PC-3 (cell line): ENCODE data around the gene PIEZO1. TPM values are rescaled to one million over a fixed set of nuclear protein-coding genes. Genes with fewer than 3 reads are reported as not detected.

ENCODE experiments used
- ATAC-seq: fragments of 200-7000 bp; cut with Tn5 transposase; 2 replicates; pipeline ENCODE4 v1.9.1; 2020; ENCODE audit warnings: mild to moderate bottlenecking, moderate library complexity
- BruUV-seq: library from RNA; stranded (reverse); fragments of 400-500 nt; replicated peaks from 2 replicates; lab custom pipeline; 2021; lab: Mats Ljungman, UMichigan
- CTCF ChIA-PET: fragments of 300-600 bp; sonication (Branson Sonifier 250); formaldehyde crosslinking; loops from one replicate; lab custom pipeline; 2022; ENCODE audit warnings: antibody characterized with exemption; lab: Charles Lee
- POLR2A ChIA-PET: fragments of 300-600 bp; sonication (Branson Sonifier 250); formaldehyde crosslinking; loops from one replicate; lab custom pipeline; 2022; ENCODE audit warnings: antibody characterized with exemption; ENCODE audit not compliant: unreplicated experiment; lab: Charles Lee
- DNase-seq: peaks from one replicate; pipeline ENCODE4 v3.0.0-alpha.2; 2015
- H2AFZ ChIP-seq: fragments of 300-600 bp; sonication (generic); 2 replicates; pipeline ENCODE4 v1.6.0; 2016; ENCODE audit warnings: antibody characterized with exemption, low read length
- H3F3A ChIP-seq: fragments of 300-600 bp; sonication (generic); one replicate; pipeline ENCODE4 v1.6.0; 2017; ENCODE audit warnings: antibody characterized with exemption, low read length, control low read depth, mild to moderate bottlenecking; ENCODE audit not compliant: unreplicated experiment
- H3K27ac ChIP-seq: fragments of 300-600 bp; sonication (generic); 2 replicates; pipeline ENCODE4 v1.5.1; 2016; ENCODE audit warnings: mild to moderate bottlenecking, low read length
- H3K27me3 ChIP-seq: fragments of 300-600 bp; sonication (generic); 2 replicates; pipeline ENCODE4 v1.6.1; 2016; ENCODE audit warnings: low read length, mixed read lengths
- H3K36me3 ChIP-seq: fragments of 300-600 bp; sonication (generic); 2 replicates; pipeline ENCODE4 v1.6.1; 2016; ENCODE audit warnings: low read depth, mixed run types, low read length, mixed read lengths
- H3K4me1 ChIP-seq: fragments of 300-600 bp; sonication (generic); 2 replicates; pipeline ENCODE4 v1.5.1; 2016; ENCODE audit warnings: low read length; ENCODE audit not compliant: insufficient read depth
- H3K4me2 ChIP-seq: fragments of 300-600 bp; sonication (generic); 2 replicates; pipeline ENCODE4 v1.6.0; 2016; ENCODE audit warnings: low read length
- H3K4me3 ChIP-seq: fragments of 300-600 bp; sonication (generic); 2 replicates; pipeline ENCODE4 v1.5.1; 2016; ENCODE audit warnings: mild to moderate bottlenecking, low read length, mixed read lengths
- H3K79me2 ChIP-seq: fragments of 300-600 bp; sonication (generic); 2 replicates; pipeline ENCODE4 v1.6.1; 2017; ENCODE audit warnings: low read length, mixed read lengths
- H3K9ac ChIP-seq: fragments of 300-600 bp; sonication (generic); 2 replicates; pipeline ENCODE4 v1.6.0; 2016; ENCODE audit warnings: mild to moderate bottlenecking, low read length
- H3K9me2 ChIP-seq: fragments of 300-600 bp; sonication (generic); replicated peaks from 2 replicates; pipeline ENCODE4 v1.6.1; 2016; ENCODE audit warnings: mixed run types, low read length, mixed read lengths
- H3K9me3 ChIP-seq: fragments of 300-600 bp; sonication (generic); 2 replicates; pipeline ENCODE4 v1.6.1; 2016; ENCODE audit warnings: low read length, mixed read lengths
- H4K20me1 ChIP-seq: fragments of 300-600 bp; sonication (generic); 2 replicates; pipeline ENCODE4 v1.6.1; 2016; ENCODE audit warnings: low read length, mixed read lengths
- EZH2 ChIP-seq: fragments of 300-600 bp; sonication (generic); IDR thresholded peaks from one replicate; pipeline ENCODE4 v1.6.1; 2017; ENCODE audit warnings: antibody characterized with exemption, mild to moderate bottlenecking, low read length; ENCODE audit not compliant: unreplicated experiment
- EZH2phosphoT487 ChIP-seq: fragments of 300-600 bp; sonication (generic); IDR thresholded peaks from 2 replicates; pipeline ENCODE4 v1.6.1; 2018; ENCODE audit warnings: mild to moderate bottlenecking, antibody characterized with exemption, low read length, borderline replicate concordance
- intact Hi-C: fragments of 100-400 bp; cut with micrococcal nuclease; formaldehyde crosslinking; loops from 2 replicates; pipeline ENCODE4 v1.9.0; 2023
- total RNA-seq: library from RNA; depleted of rRNA; stranded (reverse); fragments of >200 nt; gene quantifications from 2 replicates; pipeline ENCODE4 v1.2.3, GENCODE V29; 2014
- TF ChIP-seq, protein P1 (sequence below): fragments of 300-600 bp; sonication (generic); conservative IDR thresholded peaks from 2 replicates; pipeline ENCODE4 v1.5.1; 2017; ENCODE audit warnings: antibody characterized with exemption, low read depth, mild to moderate bottlenecking, low read length

PIEZO1 gene
- total RNA-seq, 1 experiment from 2014 or later, result 180 TPM

DNA sequence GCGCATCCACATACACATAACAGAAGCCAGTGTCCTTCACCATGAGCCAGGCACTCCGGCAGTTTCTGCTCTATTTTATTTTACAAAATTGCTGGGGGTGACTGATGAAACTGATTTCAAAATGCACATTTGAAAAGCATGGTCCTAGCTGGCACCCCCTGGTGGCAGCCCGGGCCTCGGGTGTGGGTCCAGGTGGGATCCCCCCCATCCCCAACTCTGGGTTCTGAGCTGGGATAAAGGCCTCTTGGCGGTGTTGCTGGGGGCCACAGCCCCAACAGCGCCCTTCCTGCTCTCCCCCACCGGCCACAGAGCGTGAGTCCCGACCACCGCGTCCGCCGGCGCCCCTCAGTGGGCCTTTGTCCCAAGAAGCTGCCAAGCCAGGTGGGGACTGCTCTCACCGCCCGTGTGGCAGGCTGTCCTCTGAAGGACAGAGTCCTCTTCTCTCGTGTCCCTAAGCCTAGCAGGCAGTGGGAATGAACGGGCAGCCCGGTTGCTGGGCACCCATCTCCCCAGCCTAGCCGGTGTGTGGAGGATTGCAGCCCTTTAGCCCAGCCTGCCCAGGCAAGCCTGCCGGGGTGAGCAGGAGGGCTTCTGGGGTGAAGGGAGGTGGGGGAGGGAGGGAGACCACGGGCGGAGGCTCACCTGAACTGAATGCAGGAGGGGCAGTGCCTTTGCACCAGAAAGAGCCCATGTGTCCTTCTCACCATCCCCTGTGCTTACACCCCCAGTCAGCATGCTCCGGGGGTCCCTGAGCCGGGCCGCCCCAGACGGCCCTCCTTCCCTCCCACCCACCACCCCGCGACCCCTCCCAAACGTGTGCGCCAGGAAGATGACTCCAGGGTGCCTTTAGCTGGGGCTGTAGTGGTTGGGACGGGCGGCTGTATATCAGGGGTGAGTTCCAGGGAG lies 99.6 kb downstream of the PIEZO1 start:
- peak overlapping the region; percentile 72 for H3K4me3 ChIP-seq
- no peak overlapping the region for H3K27ac ChIP-seq
- peak overlapping the region; percentile 97 for H3K4me2 ChIP-seq
- intact Hi-C loops, result loop anchor here (1.0 kb wide), 1 partner anchor 22 kb away; the partner anchor contains the start of gene MVD
- POLR2A ChIA-PET, result no interaction called here
- H3K27me3 ChIP-seq, result no peaks in the 10 kb centered on the region
- no peaks in the 10 kb centered on the region for H3K79me2 ChIP-seq
- CTCF ChIA-PET, result no interaction called here
- no peaks in the 10 kb centered on the region for H3K9me2 ChIP-seq
- ATAC-seq (peak; percentile 6; the same call in 1 of the 2 replicates), DNase-seq (no peak)
- no peaks in the 10 kb centered on the region for H3K36me3 ChIP-seq
- no peaks in the 10 kb centered on the region for H3K9me3 ChIP-seq
- peak overlapping the region; percentile 89 for H2AFZ ChIP-seq
- 0 out of 2 replicates have a peak, but pooled peaks cover 3% of the 10 kb centered on the region for H3K4me1 ChIP-seq
- no peak for TF ChIP-seq EZH2phosphoT487
- TF ChIP-seq EZH2, result no peak
- TF ChIP-seq, protein P1, sequence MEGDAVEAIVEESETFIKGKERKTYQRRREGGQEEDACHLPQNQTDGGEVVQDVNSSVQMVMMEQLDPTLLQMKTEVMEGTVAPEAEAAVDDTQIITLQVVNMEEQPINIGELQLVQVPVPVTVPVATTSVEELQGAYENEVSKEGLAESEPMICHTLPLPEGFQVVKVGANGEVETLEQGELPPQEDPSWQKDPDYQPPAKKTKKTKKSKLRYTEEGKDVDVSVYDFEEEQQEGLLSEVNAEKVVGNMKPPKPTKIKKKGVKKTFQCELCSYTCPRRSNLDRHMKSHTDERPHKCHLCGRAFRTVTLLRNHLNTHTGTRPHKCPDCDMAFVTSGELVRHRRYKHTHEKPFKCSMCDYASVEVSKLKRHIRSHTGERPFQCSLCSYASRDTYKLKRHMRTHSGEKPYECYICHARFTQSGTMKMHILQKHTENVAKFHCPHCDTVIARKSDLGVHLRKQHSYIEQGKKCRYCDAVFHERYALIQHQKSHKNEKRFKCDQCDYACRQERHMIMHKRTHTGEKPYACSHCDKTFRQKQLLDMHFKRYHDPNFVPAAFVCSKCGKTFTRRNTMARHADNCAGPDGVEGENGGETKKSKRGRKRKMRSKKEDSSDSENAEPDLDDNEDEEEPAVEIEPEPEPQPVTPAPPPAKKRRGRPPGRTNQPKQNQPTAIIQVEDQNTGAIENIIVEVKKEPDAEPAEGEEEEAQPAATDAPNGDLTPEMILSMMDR, result peak; percentile 62
- no peaks in the 10 kb centered on the region for H4K20me1 ChIP-seq
- no peaks in the 10 kb centered on the region for H3F3A ChIP-seq
- no peak overlapping the region for H3K9ac ChIP-seq
- BruUV-seq, result no TSS peak

DNA sequence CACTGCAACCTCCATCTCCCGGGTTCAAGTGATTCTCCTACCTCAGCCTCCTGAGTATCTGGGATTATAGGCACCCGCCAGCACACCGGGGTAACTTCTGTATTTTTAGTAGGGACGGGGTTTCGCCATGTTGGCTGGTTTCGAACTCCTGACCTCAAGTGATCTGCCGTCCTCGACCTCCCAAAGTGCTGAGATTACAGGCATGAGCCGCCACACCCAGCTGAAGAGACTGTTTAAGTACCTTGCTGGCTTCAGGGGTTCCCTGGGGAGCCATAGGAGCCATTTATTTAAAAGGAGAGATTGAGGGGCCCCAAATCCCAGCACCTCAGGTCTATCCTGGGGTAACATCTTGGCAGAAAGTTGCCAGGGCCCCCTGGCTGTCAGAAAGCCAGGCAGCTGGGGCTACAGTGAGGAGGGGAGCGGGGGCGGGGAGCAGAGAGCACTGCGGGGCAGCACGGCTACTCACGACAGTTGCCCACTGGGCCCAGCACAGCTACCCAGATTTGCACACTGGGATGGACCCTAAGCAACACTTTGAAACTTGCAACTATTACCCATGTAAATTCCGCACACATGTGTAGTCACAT lies 100.4 kb downstream of the PIEZO1 start:
- ATAC-seq, result no peak
- Histone ChIP-seq H3K9me3 (no peaks in the 10 kb centered on the region), H3K27me3 (no peaks in the 10 kb centered on the region), H3K9me2 (no peaks in the 10 kb centered on the region), H3K4me2 (no peak overlapping the region), H3K27ac (no peak overlapping the region), H3K79me2 (no peaks in the 10 kb centered on the region), H3K4me1 (0 out of 2 replicates have a peak, but pooled peaks cover 3% of the 10 kb centered on the region), H2AFZ (no peak overlapping the region), H4K20me1 (no peaks in the 10 kb centered on the region), H3K9ac (no peak overlapping the region), H3F3A (no peaks in the 10 kb centered on the region), H3K4me3 (no peak overlapping the region), H3K36me3 (no peaks in the 10 kb centered on the region)
- POLR2A ChIA-PET, result no interaction called here
- CTCF ChIA-PET, result no interaction called here
- BruUV-seq, result no TSS peak
- intact Hi-C loops, result no loop called here
- TF ChIP-seq, protein P1, result no peak
- no peak for TF ChIP-seq EZH2
- TF ChIP-seq EZH2phosphoT487, result no peak
- DNase-seq, result no peak
